ENCODE measurements around the gene TCP1. TPM values are rescaled to one million over a fixed set of nuclear protein-coding genes. Genes with fewer than 3 reads are reported as not detected.

TCP1 gene
- total and polyA plus RNA-seq, 2 of the 13 experiments (the other 11 are each of a cell fraction or from before 2014, with no cell fraction given), result 116 to 553 TPM

GRCh38 chr6:159790149-159790955 is 950 bp upstream of the TCP1 start, which contains the start of gene MRPL18 (continued):
- TF ChIP-seq ZHX2 (IDR thresholded peaks at IDR 0.05; ENCODE audit: low read depth) (no peak), ZHX2 (CRISPR knock-in tag; IDR thresholded peaks at IDR 0.05; ENCODE audit: borderline replicate concordance) (0 out of 2 replicates have a peak, but pooled peaks have one; percentile 43), ZSCAN22 (CRISPR knock-in tag; IDR thresholded peaks at IDR 0.05) (no peak), FOXM1 (CRISPR knock-in tag; IDR thresholded peaks at IDR 0.05) (no peak), MXI1 (IDR thresholded peaks at IDR 0.05; ENCODE audit: borderline replicate concordance, low read depth, low read length) (peak; percentile 66; the same call in 1 of the 3 replicates), SALL2 (CRISPR knock-in tag; IDR thresholded peaks at IDR 0.05) (peak; percentile 64; the same call in 1 of the 2 replicates), ATF4 (CRISPR knock-in tag; IDR thresholded peaks at IDR 0.05) (no peak), TFAP4 (IDR thresholded peaks at IDR 0.05; ENCODE audit: borderline replicate concordance, low read depth) (no peak; the same call in 1 of the 2 replicates), CREB1 (IDR thresholded peaks at IDR 0.05) (peak; percentile 89), CREB1 (CRISPR knock-in tag; IDR thresholded peaks at IDR 0.05) (peak; percentile 89), ZNF839 (CRISPR knock-in tag; IDR thresholded peaks at IDR 0.05; ENCODE audit: borderline replicate concordance) (no peak), ZFAT (CRISPR knock-in tag; conservative IDR thresholded peaks at IDR 0.05) (no peak), MAFF (IDR thresholded peaks at IDR 0.05; ENCODE audit: low read depth, low read length) (no peak)
- TF ChIP-seq, protein P1, sequence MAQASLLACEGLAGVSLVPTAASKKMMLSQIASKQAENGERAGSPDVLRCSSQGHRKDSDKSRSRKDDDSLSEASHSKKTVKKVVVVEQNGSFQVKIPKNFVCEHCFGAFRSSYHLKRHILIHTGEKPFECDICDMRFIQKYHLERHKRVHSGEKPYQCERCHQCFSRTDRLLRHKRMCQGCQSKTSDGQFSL (CRISPR knock-in tag; IDR thresholded peaks at IDR 0.05), result 0 out of 2 replicates have a peak, but pooled peaks have one; percentile 18
- TF ChIP-seq, protein P2, sequence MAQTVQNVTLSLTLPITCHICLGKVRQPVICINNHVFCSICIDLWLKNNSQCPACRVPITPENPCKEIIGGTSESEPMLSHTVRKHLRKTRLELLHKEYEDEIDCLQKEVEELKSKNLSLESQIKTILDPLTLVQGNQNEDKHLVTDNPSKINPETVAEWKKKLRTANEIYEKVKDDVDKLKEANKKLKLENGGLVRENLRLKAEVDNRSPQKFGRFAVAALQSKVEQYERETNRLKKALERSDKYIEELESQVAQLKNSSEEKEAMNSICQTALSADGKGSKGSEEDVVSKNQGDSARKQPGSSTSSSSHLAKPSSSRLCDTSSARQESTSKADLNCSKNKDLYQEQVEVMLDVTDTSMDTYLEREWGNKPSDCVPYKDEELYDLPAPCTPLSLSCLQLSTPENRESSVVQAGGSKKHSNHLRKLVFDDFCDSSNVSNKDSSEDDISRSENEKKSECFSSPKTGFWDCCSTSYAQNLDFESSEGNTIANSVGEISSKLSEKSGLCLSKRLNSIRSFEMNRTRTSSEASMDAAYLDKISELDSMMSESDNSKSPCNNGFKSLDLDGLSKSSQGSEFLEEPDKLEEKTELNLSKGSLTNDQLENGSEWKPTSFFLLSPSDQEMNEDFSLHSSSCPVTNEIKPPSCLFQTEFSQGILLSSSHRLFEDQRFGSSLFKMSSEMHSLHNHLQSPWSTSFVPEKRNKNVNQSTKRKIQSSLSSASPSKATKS (CRISPR knock-in tag; IDR thresholded peaks at IDR 0.05), result no peak
- TF ChIP-seq, protein P3, sequence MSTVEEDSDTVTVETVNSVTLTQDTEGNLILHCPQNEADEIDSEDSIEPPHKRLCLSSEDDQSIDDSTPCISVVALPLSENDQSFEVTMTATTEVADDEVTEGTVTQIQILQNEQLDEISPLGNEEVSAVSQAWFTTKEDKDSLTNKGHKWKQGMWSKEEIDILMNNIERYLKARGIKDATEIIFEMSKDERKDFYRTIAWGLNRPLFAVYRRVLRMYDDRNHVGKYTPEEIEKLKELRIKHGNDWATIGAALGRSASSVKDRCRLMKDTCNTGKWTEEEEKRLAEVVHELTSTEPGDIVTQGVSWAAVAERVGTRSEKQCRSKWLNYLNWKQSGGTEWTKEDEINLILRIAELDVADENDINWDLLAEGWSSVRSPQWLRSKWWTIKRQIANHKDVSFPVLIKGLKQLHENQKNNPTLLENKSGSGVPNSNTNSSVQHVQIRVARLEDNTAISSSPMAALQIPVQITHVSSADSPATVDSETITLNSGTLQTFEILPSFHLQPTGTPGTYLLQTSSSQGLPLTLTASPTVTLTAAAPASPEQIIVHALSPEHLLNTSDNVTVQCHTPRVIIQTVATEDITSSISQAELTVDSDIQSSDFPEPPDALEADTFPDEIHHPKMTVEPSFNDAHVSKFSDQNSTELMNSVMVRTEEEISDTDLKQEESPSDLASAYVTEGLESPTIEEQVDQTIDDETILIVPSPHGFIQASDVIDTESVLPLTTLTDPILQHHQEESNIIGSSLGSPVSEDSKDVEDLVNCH (CRISPR knock-in tag; IDR thresholded peaks at IDR 0.05), result no peak

All from HepG2 (cell line).